Measurements from ENCODE around the gene TBCCD1.
"Not testable (repeated sequence)": the region's sequence is repeated elsewhere in the genome, so short reads cannot be mapped to it uniquely, and the experiment has no call there.

TBCCD1 gene

GRCh38 chr3:186520431-186520830, 46.7 kb downstream of the TBCCD1 start:
- DNase-seq (ENCODE audit: low spot score), result no peak

GRCh38 chr3:186519021-186519658, 48.0 kb downstream of the TBCCD1 start:
- no peak for DNase-seq (ENCODE audit: low spot score)

GRCh38 chr3:186517218-186517617, 49.9 kb downstream of the TBCCD1 start:
- DNase-seq (ENCODE audit: low spot score), result no peak

GRCh38 chr3:186516646-186517045, 50.5 kb downstream of the TBCCD1 start:
- DNase-seq (ENCODE audit: low spot score), result no peak

- DNase-seq (ENCODE audit: low spot score), result no peak
These were observed 52.0 kb downstream of the TBCCD1 start for GRCh38 chr3:186515125-186515524.

- no peak for DNase-seq (ENCODE audit: low spot score)
These were observed 52.7 kb downstream of the TBCCD1 start for GRCh38 chr3:186514296-186515002.

- no peak for DNase-seq (ENCODE audit: low spot score)
These were observed 53.8 kb downstream of the TBCCD1 start for GRCh38 chr3:186513386-186513785.

- no peak for DNase-seq (ENCODE audit: low spot score)
These were observed 54.4 kb downstream of the TBCCD1 start for GRCh38 chr3:186512570-186513302.

GRCh38 chr3:186511702-186512101, 55.4 kb downstream of the TBCCD1 start:
- no peak for DNase-seq (ENCODE audit: low spot score)

- no peak for DNase-seq (ENCODE audit: low spot score)
These were observed 55.9 kb downstream of the TBCCD1 start for GRCh38 chr3:186511245-186511644.

- DNase-seq (ENCODE audit: low spot score), result no peak
These were observed 56.6 kb downstream of the TBCCD1 start for GRCh38 chr3:186510374-186511079.

GRCh38 chr3:186509423-186509822, 57.7 kb downstream of the TBCCD1 start:
- DNase-seq (ENCODE audit: low spot score), result no peak

- DNase-seq (ENCODE audit: low spot score), result no peak
These were observed 60.3 kb downstream of the TBCCD1 start for GRCh38 chr3:186506857-186507256.

- DNase-seq (ENCODE audit: low spot score), result no peak
These were observed 60.9 kb downstream of the TBCCD1 start for GRCh38 chr3:186506191-186506739.

- DNase-seq (ENCODE audit: low spot score), result no peak
These were observed 64.0 kb downstream of the TBCCD1 start for GRCh38 chr3:186502966-186503712.

GRCh38 chr3:186502138-186502948, 64.8 kb downstream of the TBCCD1 start:
- DNase-seq (ENCODE audit: low spot score), result no peak

GRCh38 chr3:186499949-186500348, 67.2 kb downstream of the TBCCD1 start:
- DNase-seq (ENCODE audit: low spot score), result not testable (repeated sequence)

GRCh38 chr3:186498022-186498421, 69.1 kb downstream of the TBCCD1 start:
- not testable (repeated sequence) for DNase-seq (ENCODE audit: low spot score)

- no peak for DNase-seq (ENCODE audit: low spot score)
These were observed 69.5 kb downstream of the TBCCD1 start for GRCh38 chr3:186497608-186498007.

GRCh38 chr3:186496635-186497034, 70.5 kb downstream of the TBCCD1 start:
- no peak for DNase-seq (ENCODE audit: low spot score)

All from ecto neural progenitor cell (in vitro differentiated cells).